PC-3 (cell line): ENCODE results near the gene PTRHD1. TPM values are rescaled to one million over a fixed set of nuclear protein-coding genes. Genes with fewer than 3 reads are reported as not detected.

ENCODE experiments used
- ATAC-seq: fragments of 200-7000 bp; cut with Tn5 transposase; 2 replicates; pipeline ENCODE4 v1.9.1; 2020; ENCODE audit warnings: mild to moderate bottlenecking, moderate library complexity
- BruUV-seq: library from RNA; stranded (reverse); fragments of 400-500 nt; replicated peaks from 2 replicates; lab custom pipeline; 2021; lab: Mats Ljungman, UMichigan
- CTCF ChIA-PET: fragments of 300-600 bp; sonication (Branson Sonifier 250); formaldehyde crosslinking; loops from one replicate; lab custom pipeline; 2022; ENCODE audit warnings: antibody characterized with exemption; lab: Charles Lee
- POLR2A ChIA-PET: fragments of 300-600 bp; sonication (Branson Sonifier 250); formaldehyde crosslinking; loops from one replicate; lab custom pipeline; 2022; ENCODE audit warnings: antibody characterized with exemption; ENCODE audit not compliant: unreplicated experiment; lab: Charles Lee
- DNase-seq: peaks from one replicate; pipeline ENCODE4 v3.0.0-alpha.2; 2015
- H2AFZ ChIP-seq: fragments of 300-600 bp; sonication (generic); 2 replicates; pipeline ENCODE4 v1.6.0; 2016; ENCODE audit warnings: antibody characterized with exemption, low read length
- H3F3A ChIP-seq: fragments of 300-600 bp; sonication (generic); one replicate; pipeline ENCODE4 v1.6.0; 2017; ENCODE audit warnings: antibody characterized with exemption, low read length, control low read depth, mild to moderate bottlenecking; ENCODE audit not compliant: unreplicated experiment
- H3K27ac ChIP-seq: fragments of 300-600 bp; sonication (generic); 2 replicates; pipeline ENCODE4 v1.5.1; 2016; ENCODE audit warnings: mild to moderate bottlenecking, low read length
- H3K27me3 ChIP-seq: fragments of 300-600 bp; sonication (generic); 2 replicates; pipeline ENCODE4 v1.6.1; 2016; ENCODE audit warnings: low read length, mixed read lengths
- H3K36me3 ChIP-seq: fragments of 300-600 bp; sonication (generic); 2 replicates; pipeline ENCODE4 v1.6.1; 2016; ENCODE audit warnings: low read depth, mixed run types, low read length, mixed read lengths
- H3K4me1 ChIP-seq: fragments of 300-600 bp; sonication (generic); 2 replicates; pipeline ENCODE4 v1.5.1; 2016; ENCODE audit warnings: low read length; ENCODE audit not compliant: insufficient read depth
- H3K4me2 ChIP-seq: fragments of 300-600 bp; sonication (generic); 2 replicates; pipeline ENCODE4 v1.6.0; 2016; ENCODE audit warnings: low read length
- H3K4me3 ChIP-seq: fragments of 300-600 bp; sonication (generic); 2 replicates; pipeline ENCODE4 v1.5.1; 2016; ENCODE audit warnings: mild to moderate bottlenecking, low read length, mixed read lengths
- H3K79me2 ChIP-seq: fragments of 300-600 bp; sonication (generic); 2 replicates; pipeline ENCODE4 v1.6.1; 2017; ENCODE audit warnings: low read length, mixed read lengths
- H3K9ac ChIP-seq: fragments of 300-600 bp; sonication (generic); 2 replicates; pipeline ENCODE4 v1.6.0; 2016; ENCODE audit warnings: mild to moderate bottlenecking, low read length
- H3K9me2 ChIP-seq: fragments of 300-600 bp; sonication (generic); replicated peaks from 2 replicates; pipeline ENCODE4 v1.6.1; 2016; ENCODE audit warnings: mixed run types, low read length, mixed read lengths
- H3K9me3 ChIP-seq: fragments of 300-600 bp; sonication (generic); 2 replicates; pipeline ENCODE4 v1.6.1; 2016; ENCODE audit warnings: low read length, mixed read lengths
- H4K20me1 ChIP-seq: fragments of 300-600 bp; sonication (generic); 2 replicates; pipeline ENCODE4 v1.6.1; 2016; ENCODE audit warnings: low read length, mixed read lengths
- EZH2 ChIP-seq: fragments of 300-600 bp; sonication (generic); IDR thresholded peaks from one replicate; pipeline ENCODE4 v1.6.1; 2017; ENCODE audit warnings: antibody characterized with exemption, mild to moderate bottlenecking, low read length; ENCODE audit not compliant: unreplicated experiment
- EZH2phosphoT487 ChIP-seq: fragments of 300-600 bp; sonication (generic); IDR thresholded peaks from 2 replicates; pipeline ENCODE4 v1.6.1; 2018; ENCODE audit warnings: mild to moderate bottlenecking, antibody characterized with exemption, low read length, borderline replicate concordance
- intact Hi-C: fragments of 100-400 bp; cut with micrococcal nuclease; formaldehyde crosslinking; loops from 2 replicates; pipeline ENCODE4 v1.9.0; 2023
- total RNA-seq: library from RNA; depleted of rRNA; stranded (reverse); fragments of >200 nt; gene quantifications from 2 replicates; pipeline ENCODE4 v1.2.3, GENCODE V29; 2014
- TF ChIP-seq, protein P1 (sequence below): fragments of 300-600 bp; sonication (generic); conservative IDR thresholded peaks from 2 replicates; pipeline ENCODE4 v1.5.1; 2017; ENCODE audit warnings: antibody characterized with exemption, low read depth, mild to moderate bottlenecking, low read length

The PTRHD1 gene
- total RNA-seq, 1 experiment from 2014 or later = 68.6 TPM

- H3K79me2 ChIP-seq = no peaks in the 10 kb centered on the region
- peak; percentile 24 for DNase-seq
- intact Hi-C loops = loop anchor here (1.0 to 5.0 kb wide), 2 partner anchors 91 to 142 kb away; partner anchors contain the start of gene DNAJC27
- H3K4me1 ChIP-seq = peaks cover 22% of the 10 kb centered on the region
- POLR2A ChIA-PET = no interaction called here
- CTCF ChIA-PET = interaction anchor here (0.6 to 1.7 kb wide), 4 partner anchors 107 to 1426 kb away, joined by 3 to 14 read pairs (median 3); no protein-coding TSS in a partner anchor
- no peaks in the 10 kb centered on the region for H3K27me3 ChIP-seq
- H3K4me2 ChIP-seq = no peak overlapping the region
- TF ChIP-seq, protein P1, sequence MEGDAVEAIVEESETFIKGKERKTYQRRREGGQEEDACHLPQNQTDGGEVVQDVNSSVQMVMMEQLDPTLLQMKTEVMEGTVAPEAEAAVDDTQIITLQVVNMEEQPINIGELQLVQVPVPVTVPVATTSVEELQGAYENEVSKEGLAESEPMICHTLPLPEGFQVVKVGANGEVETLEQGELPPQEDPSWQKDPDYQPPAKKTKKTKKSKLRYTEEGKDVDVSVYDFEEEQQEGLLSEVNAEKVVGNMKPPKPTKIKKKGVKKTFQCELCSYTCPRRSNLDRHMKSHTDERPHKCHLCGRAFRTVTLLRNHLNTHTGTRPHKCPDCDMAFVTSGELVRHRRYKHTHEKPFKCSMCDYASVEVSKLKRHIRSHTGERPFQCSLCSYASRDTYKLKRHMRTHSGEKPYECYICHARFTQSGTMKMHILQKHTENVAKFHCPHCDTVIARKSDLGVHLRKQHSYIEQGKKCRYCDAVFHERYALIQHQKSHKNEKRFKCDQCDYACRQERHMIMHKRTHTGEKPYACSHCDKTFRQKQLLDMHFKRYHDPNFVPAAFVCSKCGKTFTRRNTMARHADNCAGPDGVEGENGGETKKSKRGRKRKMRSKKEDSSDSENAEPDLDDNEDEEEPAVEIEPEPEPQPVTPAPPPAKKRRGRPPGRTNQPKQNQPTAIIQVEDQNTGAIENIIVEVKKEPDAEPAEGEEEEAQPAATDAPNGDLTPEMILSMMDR = peak; percentile 35
- no peak for TF ChIP-seq EZH2phosphoT487
- TF ChIP-seq EZH2 = no peak
- no TSS peak for BruUV-seq
- ATAC-seq = no peak
- H3K27ac ChIP-seq = no peak overlapping the region
- no peak overlapping the region for H3K9ac ChIP-seq
- H4K20me1 ChIP-seq = no peaks in the 10 kb centered on the region
- no peaks in the 10 kb centered on the region for H3K9me2 ChIP-seq
- H3K9me3 ChIP-seq = no peaks in the 10 kb centered on the region
- no peaks in the 10 kb centered on the region for H3F3A ChIP-seq
- no peak overlapping the region for H2AFZ ChIP-seq
- no peaks in the 10 kb centered on the region for H3K36me3 ChIP-seq
- no peak overlapping the region for H3K4me3 ChIP-seq
Measured at GRCh38 chr2:24830351-24830750, 37.2 kb upstream of the PTRHD1 start.

DNA sequence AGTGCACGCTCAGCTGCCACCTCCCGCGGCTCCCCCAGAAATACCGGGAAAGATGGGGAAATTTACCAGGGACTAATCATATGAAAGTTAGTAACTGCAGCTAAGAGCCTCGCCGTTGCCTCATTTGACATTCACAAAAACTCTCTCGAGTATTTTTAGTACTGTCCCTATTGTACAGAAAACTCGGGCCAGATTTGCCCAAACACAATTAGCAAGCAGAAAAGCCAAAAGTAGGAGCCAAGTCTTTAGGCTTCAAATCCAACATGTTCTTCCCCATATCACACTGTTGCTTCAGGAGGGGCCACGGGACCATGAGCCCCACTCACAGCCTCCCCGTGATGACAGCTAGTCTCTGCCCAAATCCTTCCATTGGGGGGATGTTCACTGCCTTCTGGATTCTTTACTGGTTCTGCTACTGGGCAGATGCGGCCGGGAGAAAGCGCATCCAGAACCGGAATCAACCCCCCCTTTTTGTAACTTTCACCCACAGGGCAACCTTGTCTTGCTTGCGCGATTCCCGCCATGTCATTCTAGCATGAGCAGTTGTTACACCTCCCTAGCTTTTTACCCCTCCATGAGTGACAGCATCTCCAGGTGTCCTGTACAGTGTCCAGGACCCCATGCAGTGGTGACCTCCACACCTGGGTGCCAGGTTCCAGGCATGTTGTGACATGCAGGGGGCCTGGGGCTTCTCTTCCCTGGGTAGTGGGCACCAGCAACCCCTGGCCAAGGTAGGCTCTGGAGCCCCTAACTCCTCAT, 35.2 kb upstream of the PTRHD1 start:
- no peaks in the 10 kb centered on the region for H3K79me2 ChIP-seq
- H3K27me3 ChIP-seq = no peaks in the 10 kb centered on the region
- POLR2A ChIA-PET = no interaction called here
- H3K4me1 ChIP-seq = peaks cover 22% of the 10 kb centered on the region
- no peak overlapping the region for H3K27ac ChIP-seq
- H2AFZ ChIP-seq = no peak overlapping the region
- peaks cover 11% of the 10 kb centered on the region for H3K36me3 ChIP-seq
- CTCF ChIA-PET = interaction anchor here (0.6 to 3.1 kb wide), 6 partner anchors 36 to 611 kb away, joined by 3 to 23 read pairs (median 6); partner anchors contain the start of genes CENPO, NCOA1 and PTRHD1
- intact Hi-C loops = no loop called here
- H3K9me3 ChIP-seq = no peaks in the 10 kb centered on the region
- BruUV-seq = no TSS peak
- H4K20me1 ChIP-seq = no peaks in the 10 kb centered on the region
- DNase-seq = no peak
- H3K9ac ChIP-seq = no peak overlapping the region
- no peak overlapping the region for H3K4me3 ChIP-seq
- no peak overlapping the region for H3K4me2 ChIP-seq
- H3F3A ChIP-seq = no peaks in the 10 kb centered on the region
- ATAC-seq = no peak
- no peak for TF ChIP-seq EZH2
- no peak for TF ChIP-seq EZH2phosphoT487
- TF ChIP-seq, protein P1 = no peak
- H3K9me2 ChIP-seq = no peaks in the 10 kb centered on the region
